ENCODE results near the gene ARHGEF2.

ARHGEF2 gene

GRCh38 chr1:155971910-155972809 lies 6.2 kb downstream of the ARHGEF2 start:
- no peak for DNase-seq (ENCODE audit: low spot score)

DNA sequence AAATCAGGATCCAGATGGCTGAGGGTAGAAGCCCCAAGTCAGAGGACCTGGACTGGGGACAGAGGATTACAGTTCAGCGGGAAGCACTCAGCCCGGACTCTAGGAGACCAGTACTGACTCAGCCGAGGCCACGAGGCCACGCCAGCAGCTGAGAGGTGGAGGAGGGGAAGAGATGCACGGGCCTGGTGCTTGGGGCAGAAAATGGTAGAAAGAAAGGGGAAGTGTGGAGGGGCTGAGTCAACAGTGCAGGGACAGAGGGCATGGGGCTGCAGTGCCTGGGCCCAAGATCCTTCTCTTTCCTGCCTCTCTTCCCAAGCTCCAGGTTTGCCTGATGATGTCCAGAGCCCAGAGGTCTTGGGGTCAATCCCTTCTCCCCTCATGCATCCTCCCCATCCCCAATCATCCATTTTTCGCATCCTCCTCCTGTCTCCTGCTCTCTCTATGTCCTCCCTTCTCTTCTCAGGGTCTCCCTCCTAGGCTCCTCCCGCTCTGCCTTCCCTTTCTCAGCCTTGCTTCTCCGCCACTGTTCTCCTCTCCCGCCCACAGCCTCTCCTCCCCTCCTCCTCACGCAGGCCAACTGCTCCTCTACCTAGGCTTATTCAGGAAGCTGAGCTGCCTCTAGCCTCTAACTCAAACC lies 7.7 kb downstream of the ARHGEF2 start:
- DNase-seq (ENCODE audit: low spot score), result no peak

DNA sequence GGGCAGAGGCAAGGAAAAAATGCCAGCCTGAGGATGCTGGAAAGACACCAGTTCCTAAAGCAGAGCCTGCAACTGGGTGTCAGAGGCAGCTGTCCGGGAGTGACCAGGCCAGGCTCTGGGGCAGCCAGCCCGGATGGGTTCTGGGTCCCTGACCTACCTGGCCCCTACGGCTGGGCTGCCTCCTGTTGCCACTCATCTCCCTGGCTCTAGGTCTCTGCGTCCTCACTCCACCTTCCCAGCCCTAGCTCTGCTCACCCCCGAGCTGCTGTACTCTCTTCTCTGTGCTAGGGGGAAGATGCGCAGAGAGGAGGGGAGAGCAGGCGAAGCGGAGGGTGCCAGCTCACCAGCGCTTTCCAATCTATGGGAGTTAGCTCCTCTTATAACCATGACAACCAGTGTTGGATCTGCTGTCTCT lies 9.0 kb downstream of the ARHGEF2 start:
- no peak for DNase-seq (ENCODE audit: low spot score)

DNA sequence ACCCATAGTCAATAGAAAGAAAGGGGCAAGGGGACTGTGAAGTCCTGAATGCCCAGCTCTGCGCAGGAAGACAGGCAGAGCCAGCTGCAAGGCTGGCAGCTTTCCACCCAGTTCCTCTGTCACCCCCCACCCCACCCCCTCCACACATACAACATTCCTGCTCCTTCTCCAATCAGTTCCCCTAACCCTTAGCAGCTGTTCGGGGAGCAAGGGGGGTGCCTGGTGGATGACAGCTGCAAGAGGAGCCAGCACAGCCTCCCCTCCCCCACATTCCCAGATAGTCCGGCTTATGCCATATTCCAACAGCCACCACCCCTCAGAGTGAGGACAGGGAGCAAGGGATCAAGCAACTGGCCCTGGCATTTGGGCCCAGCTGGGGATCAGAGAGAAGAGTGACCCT lies 9.7 kb downstream of the ARHGEF2 start:
- peak; percentile 86 for DNase-seq (ENCODE audit: low spot score)

DNA sequence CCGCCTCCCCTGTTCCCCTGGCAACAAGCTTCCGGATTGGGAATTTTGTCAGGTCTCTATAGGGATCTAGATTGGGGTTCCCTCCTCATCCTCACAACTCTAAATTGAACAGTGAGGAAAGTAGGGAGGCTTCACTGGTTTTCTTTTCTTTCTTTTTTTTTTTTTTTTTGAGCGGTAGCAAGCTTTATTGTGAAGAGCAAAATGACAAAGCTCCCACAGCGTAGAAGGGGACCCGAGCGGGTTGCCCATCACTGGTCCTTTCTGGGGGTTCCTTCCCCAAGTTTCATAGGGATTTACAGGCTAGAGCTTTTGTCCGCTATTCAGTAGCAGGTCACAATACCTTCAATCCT lies 10.3 kb downstream of the ARHGEF2 start:
- DNase-seq (ENCODE audit: low spot score), result no peak

- DNase-seq (ENCODE audit: low spot score), result no peak
Observed at GRCh38 chr1:155967341-155968050, 10.9 kb downstream of the ARHGEF2 start.

- no peak for DNase-seq (ENCODE audit: low spot score)
Observed at GRCh38 chr1:155966750-155967149, 11.6 kb downstream of the ARHGEF2 start.

DNA sequence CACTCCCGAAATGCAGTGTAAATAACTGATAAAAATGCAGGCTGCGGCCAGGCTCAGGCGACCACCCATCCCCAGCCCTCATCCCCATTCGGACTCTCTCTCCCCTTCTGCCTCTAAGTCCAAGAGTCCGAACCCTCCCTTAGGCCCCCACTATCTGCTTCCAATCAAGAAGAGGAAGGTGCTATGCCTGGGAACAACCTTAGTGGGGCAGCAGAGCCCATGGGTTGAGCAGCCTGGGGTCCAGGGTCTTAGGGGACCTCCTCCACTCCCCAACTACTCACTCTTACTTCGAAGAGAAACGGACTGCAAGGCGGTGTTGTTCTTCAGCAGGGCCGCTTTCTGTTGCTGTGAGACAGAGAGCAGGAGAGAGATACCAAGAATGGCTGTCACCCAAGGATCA lies 12.2 kb downstream of the ARHGEF2 start:
- DNase-seq (ENCODE audit: low spot score), result no peak

DNA sequence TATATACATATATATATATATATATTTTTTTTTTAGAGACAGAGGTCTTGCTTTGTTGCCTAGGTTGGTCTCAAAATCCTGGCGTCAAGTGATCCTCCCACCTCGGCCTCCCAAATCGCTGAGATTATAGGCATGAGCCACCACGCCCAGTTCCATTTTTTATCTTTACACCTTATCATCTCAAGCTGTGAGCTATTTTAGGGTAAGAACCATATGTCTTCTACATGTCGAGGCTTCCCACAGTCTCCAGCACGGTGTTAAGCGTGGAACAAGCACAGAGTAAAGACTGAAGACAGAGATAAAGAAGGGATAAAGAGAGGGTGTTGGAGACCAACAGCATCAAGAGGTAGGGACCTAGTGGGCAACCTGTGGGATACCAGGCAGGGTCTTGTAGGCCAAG lies 14.2 kb downstream of the ARHGEF2 start:
- DNase-seq (ENCODE audit: low spot score), result no peak

DNA sequence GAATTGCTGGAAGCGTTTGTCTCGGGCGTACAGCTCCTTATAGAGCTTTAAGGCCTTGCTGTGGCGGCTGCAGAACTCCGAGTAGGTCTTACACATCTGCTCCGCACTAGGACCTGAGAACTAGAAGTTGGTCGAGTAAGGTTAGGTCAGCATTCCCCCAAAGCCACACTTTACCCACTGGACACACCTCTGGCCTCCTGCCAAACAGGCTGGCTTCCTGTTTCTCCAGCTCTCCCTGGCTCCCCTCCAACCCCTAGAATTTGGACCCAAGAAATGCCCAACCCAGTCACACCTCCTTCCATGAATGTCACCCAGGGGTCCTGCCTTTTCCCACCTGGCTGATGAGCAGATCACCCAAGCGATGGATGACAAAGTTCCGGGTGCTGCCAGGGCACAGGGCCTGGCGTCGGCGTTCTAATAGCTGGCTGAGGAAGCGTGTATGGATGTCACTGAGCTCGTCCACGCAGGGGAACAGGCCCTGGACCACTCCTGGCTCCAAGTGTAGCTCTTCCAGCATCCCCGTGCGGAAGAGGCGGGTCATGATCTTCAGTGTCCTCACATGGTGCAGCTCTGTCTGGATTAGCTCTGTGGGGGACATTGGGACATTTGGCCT lies 15.6 kb downstream of the ARHGEF2 start:
- DNase-seq (ENCODE audit: low spot score), result no peak

DNA sequence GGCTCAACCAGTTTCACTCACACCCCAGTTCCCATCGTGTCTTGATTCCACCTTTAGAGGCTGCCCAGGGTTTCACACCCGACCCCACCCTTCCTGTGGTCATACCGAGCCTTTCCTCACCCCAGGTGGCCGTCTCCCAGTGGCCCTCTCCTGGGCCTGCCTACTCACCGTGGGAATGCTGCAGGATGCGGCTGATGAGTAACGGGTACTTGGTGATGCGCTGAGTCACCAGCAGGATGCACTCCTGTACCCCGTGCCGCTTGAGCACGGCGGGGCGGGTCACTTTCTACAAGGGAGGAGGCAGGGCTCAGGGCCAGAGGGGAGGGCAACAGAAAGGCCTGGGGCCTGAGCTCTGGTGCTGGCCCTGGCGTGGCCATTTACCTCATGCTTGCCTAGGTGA lies 16.4 kb downstream of the ARHGEF2 start:
- no peak for DNase-seq (ENCODE audit: low spot score)

- DNase-seq (ENCODE audit: low spot score), result no peak
Observed at GRCh38 chr1:155960081-155960745, 18.1 kb downstream of the ARHGEF2 start.

GRCh38 chr1:155957411-155957915 lies 20.9 kb downstream of the ARHGEF2 start:
- DNase-seq (ENCODE audit: low spot score), result no peak

GRCh38 chr1:155954645-155955044 lies 23.7 kb downstream of the ARHGEF2 start:
- DNase-seq (ENCODE audit: low spot score), result no peak

- no peak for DNase-seq (ENCODE audit: low spot score)
Observed at GRCh38 chr1:155952505-155952890, 25.8 kb downstream of the ARHGEF2 start.

DNA sequence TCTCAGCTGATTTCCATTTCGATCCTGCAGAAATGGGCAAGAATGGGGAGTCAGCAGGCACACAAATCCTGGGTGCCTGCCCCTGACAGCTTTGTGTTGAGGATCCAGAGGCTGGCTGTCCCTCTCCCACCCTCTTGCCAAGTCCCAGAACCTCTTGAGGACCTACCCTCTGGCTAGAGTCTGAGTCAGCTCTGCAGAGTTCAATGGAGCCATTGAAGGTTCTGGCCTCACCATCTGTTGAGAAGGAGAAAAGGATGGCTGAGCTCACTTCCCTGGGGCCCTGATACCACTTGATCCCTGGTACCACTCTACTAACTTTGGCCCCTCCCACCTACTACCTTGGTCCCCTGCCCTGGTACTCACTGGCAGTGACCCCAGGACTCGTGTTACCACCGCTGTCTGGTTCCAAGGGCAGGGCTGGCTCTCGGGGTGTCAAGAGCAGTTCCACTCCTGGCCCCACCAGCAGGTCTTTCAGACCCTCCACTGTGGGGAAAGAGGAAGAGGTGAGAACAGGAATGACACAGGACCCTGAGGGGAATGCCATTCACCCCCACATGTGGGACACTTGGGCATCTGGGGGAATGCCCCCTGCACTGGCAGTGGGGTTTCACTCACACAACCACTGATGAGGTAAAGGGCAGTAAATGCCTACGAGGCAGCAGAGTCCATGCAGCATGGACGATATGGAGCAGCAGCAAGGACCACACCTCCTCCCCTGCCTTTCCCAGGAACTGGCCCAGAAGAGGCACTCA lies 26.4 kb downstream of the ARHGEF2 start:
- no peak for DNase-seq (ENCODE audit: low spot score)

DNA sequence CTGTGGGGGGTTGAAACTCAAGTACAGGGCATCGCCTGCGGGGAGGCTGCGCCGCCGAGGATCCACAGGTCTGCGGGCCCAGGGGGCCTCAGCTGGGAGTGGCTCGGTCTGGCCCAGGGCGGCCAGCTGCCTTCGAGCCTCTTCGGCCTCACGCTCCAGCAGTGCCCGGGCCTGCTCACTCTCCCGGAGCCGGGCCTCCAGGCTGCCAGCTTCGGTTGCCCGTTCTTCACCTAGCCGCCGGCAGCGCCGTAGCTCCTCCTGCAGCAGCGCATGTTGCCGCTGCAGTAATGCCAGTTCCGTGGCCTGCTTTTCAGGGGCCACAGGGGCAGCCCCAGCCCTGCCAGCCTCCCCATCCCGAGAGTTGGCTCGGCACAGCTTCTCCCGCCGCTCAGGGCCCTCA lies 27.5 kb downstream of the ARHGEF2 start:
- DNase-seq (ENCODE audit: low spot score), result no peak

GRCh38 chr1:155947741-155948140 lies 30.6 kb downstream of the ARHGEF2 start:
- no peak for DNase-seq (ENCODE audit: low spot score)

- peak; percentile 18 for DNase-seq (ENCODE audit: low spot score)
Observed at GRCh38 chr1:155947292-155947691, 31.1 kb downstream of the ARHGEF2 start.

GRCh38 chr1:155946633-155947219 lies 31.6 kb downstream of the ARHGEF2 start:
- DNase-seq (ENCODE audit: low spot score), result no peak

DNA sequence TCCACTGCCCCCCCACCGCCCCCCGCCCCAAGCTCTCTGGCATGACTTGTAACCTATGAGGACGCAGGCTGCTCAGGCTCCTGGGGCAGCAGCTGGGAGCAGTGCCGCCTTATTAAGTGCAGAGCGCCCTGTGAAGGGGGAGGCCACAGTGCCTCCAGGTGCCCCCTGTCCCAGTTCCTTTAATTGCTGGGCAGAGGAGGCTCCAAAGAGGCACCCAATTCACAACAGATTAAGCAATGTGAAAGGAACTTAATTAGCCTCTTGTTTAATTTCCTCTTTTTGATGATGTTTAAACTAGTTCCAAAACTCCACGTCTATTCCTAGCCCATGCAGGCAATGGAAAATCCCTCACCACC lies 33.9 kb downstream of the ARHGEF2 start:
- DNase-seq (ENCODE audit: low spot score), result no peak
